HG03558 (cell line): ENCODE results near the gene LASP1NB.
"Not testable (repeated sequence)": the region's sequence is repeated elsewhere in the genome, so short reads cannot be mapped to it uniquely, and the experiment has no call there.

ENCODE experiments used
- ATAC-seq: cut with Tn5 transposase; IDR thresholded peaks from one replicate; pipeline ENCODE4 v1.9.1; 2021; ENCODE audit warnings: moderate number of reproducible peaks; ENCODE audit not compliant: unreplicated experiment; ENCODE audit errors: extremely low read depth

The LASP1NB gene

DNA sequence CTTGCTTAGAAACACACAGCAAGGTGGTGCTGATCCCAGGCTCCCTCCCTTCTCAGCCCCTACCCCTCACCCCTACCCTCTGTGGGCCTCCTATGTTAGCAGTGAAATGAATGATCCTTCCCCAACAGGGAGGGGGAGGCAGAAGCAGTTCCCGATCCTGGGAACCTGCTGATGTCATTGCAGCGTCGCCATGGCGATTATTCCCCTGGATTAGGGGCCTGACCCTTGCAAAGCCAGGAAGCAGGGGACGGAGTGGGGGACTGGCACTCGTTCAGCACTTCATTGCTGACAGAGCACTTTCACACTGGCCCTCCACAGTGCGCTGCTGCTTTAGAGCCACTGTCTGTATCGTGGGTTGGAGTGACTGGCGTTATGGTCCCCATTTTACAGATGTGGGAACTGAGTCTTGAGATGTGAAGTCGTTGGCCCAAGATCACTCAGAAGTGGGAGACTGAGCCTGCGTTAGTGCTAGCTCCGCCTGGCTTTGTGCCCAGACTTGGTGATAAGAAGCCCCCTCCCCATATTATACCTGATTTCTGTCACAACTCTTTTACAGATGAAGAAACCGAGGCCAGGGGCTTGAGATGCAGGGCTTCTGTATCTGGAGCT is 29.0 kb upstream of the LASP1NB start:
- ATAC-seq = no peak

DNA sequence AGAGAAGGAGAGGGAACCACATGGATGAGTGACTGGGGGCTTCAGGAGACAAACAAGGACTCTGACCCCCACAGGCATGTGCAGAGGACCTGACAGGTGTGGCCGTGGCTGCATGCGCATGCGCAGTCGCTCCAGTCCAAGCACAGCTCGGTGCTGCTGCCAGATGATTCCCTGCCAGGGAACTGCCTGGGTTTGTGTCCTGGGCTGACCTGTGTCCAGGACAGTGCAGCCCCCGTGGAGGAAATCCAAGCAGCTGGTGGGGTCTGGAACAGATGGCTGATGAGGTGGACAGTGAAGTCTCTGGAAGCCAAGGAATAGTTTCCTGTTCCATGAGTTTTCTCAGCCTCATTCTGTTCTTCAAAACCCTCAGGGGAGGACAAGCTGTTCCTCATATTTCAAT is 28.2 kb upstream of the LASP1NB start:
- no peak for ATAC-seq

DNA sequence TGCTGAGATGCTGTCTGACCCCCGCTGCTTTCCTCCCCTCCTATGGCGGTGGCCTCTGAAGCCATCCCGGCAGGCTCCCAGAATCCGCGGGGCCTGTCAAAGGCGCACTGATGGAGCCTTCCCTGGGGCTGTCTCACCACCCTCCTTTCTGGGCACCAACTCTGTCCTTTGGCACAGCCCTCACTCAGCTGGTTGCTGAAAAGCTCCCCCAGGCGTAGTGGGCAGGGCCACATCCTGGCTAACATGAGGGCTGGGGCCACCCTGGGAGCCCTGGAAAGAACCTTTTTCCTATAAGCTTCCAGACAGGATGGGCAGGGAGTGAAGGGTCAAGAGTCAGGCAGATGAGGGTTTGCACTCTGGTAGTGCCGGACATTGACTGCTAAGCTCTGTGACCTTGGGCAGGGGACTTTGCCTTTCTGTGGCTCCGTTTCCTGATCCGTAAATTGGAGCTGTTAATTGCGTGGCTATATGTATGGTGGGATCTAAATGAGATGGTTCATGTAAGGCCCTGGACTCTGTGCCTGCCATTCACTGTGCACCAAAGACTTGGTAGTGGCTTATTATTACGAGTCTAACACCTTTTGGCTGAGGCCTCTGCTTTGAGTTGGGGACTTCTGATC is 27.6 kb upstream of the LASP1NB start:
- no peak for ATAC-seq

DNA sequence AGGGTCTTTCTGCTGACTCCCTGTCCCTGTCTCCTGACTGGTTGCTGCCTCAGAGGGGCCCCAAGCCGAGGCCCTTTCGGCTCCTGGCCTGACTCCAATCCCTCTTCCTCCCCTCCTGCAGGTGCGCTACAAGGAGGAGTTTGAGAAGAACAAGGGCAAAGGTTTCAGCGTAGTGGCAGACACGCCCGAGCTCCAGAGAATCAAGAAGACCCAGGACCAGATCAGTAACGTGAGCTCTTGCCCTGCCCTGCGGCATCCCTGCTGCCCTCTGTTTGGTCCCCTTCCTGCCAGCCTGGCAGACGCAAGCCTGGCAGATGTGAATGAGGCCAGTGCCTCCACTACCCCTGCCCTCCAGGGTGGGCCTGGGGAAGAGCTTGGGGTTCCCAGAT is 27.1 kb upstream of the LASP1NB start:
- no peak for ATAC-seq

DNA sequence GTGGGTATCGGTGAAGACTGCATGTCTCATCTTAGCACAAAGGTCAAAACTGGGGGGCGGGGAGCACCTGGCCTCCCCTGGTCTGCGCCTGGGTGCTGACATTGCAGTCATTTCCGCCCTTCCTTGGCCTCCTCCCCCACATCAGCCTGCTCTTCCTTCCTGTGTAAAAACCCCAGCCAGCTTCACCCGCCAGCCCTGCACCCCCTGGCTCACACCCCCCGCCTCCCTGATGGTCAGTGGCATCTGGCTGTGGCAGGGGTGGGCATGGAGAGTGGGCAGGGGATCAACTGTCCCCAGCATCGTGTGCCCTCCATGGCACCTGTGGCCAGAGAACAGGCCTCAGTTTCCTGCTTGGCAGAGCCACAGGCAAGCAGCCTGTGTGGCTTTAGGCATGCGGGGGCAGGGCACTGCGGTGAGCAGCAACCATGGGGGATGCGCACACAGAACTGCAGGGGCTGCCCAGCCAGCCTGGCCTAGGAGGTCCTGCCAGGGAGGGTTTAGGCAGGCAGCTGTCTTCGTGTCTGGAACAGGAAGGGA is 26.5 kb upstream of the LASP1NB start:
- no peak for ATAC-seq

DNA sequence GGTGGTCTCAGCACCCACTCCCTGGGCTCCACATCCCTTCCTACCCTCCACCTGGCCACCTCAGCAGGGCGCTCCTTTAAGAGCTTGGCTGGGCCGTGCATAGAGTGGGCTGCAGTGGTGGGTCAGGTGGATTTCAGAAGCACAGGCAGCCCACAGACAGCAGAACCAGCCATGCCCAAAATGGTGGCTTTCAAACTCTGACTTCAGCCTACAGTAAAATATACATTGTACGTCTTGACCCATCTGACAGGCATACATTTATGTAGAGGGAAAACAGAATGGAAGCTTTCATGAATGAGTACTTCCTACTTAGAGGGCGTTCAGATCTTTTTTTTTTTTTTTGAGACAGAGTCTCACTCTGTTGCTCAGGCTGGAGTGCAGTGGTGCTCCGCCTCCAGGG is 26.0 kb upstream of the LASP1NB start:
- no peak for ATAC-seq

DNA sequence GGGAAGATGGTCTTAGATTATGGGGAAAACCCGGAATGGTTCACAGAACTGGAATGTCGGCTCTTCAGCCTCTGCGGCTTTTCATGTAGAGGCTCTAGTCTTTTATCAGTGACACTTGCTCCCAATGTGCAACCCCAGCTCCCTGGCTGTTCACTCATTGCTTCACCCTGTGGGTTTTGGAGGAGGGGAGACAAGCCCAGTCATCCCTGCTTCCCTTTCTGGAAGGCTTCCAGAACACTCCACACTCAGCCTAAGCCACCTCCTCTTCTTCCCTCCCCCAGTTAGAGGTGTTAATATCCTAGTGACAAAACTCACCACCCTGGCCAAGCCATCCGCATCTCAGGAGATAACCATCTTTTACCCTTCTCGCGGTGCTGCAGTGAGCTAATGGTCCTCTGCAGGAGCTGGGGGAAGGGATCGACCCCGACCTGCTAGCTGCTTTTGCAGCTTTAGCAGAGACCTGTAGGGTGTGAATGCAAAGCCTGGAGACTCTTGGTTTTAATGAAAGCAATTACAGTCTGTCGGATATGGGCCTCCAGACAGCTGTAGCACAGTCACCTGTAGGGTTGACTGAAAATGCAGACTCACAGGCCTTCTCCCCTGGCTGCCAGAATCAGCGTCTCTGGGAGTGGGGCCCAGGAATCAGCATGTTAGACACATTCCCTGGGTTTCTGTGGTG is 24.3 kb upstream of the LASP1NB start:
- no peak for ATAC-seq

DNA sequence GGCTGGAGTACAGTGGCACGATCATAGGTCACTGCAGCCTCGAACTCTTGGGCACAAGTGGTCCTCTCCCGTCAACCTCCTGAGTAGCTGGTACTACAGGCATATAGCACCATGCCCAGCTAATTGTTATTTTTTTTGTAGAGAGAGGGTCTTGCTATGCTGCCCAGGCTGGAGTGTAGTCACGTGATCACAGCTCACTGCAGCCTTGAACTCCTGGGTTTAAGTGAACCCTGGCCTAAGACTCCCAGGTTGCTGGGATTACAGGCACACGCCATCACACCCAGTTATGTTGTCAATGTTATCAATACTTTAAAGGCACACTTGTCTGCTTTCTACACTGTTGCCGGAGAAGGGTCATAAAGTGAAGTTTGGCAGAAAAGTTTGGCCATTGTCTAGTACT is 22.0 kb upstream of the LASP1NB start:
- ATAC-seq = no peak

DNA sequence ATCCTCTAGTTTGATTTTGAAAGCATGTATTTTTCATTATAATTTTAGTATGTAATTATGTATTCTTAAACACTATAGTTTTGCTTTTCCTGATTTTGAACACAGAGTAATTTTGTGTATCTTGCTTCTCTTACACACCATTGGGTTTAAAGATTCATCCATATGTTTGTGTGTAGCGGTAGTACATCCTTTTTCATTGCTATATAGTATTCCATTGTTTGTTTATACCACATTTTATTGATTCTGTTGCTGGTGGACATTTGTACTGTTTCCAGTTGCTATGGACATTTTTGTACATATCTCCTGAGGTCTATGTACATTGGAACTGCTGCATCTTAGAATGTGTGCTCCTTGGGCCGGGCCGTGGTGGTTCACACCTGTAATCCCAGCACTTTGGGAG is 20.5 kb upstream of the LASP1NB start:
- no peak for ATAC-seq

DNA sequence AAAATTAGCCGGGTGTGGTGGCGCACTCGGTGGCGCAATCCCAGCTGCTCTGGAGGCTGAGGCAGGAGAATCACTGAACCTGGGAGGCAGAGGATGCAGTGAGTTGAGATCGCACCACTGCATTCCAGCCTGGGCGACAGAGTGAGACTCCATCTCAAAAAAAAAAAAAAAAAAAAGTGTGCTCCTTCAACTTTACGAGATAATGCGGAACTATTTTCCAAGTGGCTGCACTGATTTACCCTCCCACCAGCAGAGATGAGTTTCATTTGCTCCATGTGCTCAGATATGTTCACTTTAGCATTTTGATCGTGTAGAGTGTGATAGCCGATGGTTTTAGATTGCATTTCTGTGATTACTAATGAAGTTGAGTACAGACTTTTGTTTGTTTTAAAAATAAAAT is 20.0 kb upstream of the LASP1NB start:
- ATAC-seq = no peak

DNA sequence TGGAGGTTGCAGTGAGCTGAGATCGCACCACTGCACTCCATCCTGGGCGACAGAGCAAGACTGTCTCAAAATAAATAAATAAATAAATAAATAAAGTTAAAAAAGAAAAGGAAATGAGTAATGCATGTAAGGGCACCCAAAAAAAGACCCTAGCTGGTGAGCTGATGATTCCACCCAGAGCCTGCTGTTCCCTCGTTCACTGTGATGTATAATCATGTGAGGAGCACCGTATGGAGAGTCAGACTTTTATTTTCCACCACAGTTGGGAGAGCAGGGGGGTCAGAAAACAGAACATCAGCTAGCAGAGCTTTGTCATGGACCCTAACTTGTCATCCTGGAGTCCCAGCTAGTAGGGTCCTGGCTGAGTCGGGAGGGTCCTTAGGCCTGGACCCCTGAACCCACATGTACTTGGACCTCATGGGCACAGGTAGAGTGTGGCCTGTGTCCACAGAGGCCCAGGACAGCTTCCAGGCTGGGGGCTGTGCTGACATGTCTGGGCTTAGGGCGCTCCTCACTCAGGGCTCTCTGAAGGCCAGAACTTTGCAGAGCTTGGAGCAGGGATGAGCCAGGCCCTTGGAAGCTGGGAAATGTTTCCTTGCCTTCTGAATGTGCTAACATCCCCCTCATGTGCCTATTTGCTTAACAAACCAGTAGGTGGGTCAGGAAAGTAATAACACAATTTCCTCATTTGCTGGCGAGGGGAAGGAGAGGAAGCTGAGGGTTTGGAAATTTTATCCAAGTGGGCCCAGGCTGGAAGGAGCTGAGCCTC is 18.8 kb upstream of the LASP1NB start:
- no peak for ATAC-seq

DNA sequence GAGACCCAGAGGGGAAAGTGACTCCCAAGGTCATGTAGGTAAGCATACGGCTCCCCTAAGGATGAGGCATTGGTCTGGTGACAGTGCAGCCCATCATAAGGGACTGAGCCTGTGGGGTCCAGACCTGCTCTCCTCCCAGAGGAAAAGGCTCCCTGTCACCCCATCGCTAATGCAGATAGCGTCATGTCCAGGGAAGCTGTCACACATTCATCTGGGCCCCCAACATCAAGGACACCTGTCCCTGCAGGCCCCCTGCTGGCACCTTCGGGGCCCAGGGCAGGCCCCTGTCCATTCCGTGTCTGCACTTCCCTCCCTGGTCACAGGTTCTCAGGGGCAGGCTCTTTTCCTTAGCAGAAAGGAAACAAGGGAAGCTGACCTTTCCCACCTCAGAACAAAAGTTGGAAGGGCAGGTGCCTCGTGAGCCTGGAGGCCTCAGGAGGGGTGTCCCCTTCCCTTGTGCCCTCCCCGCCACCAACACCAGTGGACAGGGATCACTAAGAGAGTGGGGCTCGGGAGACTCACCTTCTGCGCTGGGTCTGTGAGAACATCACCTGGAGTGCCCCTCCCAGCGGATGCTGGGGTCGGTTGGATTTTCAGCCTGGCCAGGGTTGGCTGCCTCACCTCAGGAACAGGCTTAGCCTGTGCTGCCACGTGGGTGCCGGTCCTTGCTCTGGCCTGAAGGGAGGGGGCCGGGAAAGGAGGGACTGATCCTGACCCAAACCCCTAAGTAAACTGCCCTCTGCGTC is 17.3 kb upstream of the LASP1NB start:
- no peak for ATAC-seq

DNA sequence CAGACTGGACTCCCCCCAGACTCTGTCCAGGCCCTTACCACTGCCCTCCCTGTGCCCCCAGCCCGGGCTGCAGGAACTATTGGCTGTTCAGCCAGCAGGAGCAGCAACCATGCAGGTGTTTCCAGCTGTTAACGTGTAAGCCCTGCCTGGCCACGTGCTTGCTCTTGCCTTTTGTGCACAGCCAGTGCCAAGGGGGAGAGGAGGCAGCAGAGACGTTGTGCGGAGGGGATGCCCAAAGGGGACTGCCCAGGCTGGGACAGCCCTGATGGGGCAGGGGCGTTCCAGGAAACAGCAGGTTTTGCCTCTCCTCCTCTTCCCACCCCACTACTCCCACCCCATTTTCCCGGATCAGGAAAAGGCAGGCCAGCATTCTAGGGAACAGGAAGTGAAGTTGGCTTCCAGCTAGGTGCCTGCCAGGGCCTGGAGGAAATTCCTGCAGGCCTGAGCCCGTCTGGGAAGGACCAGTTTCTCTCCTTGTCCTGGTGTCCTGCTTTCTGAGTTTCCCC is 16.7 kb upstream of the LASP1NB start:
- ATAC-seq = no peak

DNA sequence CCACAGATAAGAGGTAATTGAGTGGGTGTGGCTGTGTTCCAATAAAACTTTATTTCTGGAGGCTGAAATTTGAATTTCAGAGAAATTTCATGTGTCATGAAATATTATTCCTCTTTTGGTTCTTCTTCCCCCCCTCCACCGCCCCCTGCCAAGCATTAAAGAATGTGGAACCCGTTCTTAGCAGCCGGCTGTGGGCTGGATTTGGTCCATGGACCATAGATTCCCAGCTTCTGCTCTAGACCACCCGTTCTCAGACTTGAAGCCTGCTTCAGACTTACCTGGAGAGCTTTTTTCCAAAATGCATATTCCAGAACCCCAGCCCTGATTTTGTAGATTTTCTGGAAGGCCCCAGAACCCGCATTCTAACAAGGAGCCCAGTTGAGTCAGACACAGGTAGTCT is 15.1 kb upstream of the LASP1NB start:
- no peak for ATAC-seq

DNA sequence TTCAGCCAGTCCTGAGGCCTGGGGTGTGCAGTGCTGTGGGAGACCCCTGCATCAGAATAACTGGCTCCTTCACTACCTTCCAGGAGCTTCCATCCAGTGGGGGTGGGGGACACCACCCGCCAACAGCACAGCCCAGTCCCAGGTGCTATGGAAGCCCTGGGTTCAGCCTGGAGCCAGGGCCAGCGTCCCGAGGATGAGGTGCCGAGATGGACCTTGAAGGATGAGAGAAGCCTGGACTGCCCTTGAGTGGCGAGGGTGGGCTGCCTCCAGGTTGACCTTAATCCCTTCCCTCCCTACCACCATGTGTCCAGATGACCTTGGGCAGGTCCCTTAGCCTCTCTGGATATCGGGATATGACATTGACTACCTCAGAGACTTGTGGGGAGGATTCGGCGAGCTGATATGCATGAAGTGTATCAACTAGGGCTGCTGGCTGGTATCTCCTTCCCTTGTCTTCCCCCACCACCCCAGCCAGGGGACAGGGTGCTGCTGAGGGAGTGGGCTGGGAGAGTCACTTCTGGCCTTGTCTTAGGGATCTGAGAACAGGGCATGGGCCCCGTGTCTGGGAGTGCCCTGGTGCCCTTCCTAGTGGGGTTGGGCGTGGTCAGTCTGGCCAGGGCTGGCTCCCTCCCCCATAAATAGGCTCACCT is 14.2 kb upstream of the LASP1NB start:
- no peak for ATAC-seq

DNA sequence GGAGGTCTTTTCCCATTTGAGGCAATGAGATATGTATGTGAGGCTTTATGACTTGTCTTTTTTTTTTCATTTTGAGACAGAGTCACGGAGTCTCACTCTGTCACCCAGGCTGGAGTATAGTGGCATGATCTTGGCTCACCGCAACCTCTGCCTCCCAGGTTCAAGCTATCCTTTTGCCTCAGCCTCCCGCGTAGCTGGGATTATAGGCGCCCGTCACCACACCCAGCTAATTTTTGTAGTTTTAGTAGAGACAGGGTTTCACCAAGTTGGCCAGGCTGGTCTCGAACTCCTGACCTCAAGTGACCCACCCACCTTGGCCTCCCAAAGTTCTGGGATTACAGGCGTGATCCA is 13.7 kb upstream of the LASP1NB start:
- ATAC-seq = not testable (repeated sequence)

DNA sequence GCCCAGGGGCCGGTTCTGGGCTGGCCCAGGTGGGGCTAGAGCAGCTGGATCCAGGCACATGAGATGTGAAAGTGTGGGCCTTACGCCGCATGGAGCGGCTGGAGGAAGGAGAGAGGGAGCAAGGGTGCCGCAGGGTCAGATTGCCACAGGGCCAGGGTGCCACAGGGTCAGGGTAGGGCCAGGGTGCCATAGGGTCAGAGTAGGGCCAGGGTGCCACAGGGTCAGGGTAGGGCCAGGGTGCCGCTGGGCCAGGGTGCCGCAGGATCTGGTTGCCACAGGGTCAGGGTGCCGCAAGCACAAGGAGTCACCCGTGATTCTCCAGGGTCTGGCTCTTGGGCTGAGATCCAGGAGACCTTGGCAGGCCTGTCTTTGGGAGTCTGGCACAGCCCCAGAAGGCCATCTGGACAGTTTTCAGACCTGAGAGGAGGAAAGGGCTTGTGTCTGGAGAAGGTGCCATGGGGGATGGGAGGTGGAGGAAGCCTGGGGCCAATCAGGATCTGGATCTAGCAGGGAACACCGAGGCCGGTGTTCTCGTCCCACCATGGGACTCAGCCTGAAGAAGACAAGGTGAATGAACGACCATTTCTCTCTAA is 13.1 kb upstream of the LASP1NB start:
- no peak for ATAC-seq

DNA sequence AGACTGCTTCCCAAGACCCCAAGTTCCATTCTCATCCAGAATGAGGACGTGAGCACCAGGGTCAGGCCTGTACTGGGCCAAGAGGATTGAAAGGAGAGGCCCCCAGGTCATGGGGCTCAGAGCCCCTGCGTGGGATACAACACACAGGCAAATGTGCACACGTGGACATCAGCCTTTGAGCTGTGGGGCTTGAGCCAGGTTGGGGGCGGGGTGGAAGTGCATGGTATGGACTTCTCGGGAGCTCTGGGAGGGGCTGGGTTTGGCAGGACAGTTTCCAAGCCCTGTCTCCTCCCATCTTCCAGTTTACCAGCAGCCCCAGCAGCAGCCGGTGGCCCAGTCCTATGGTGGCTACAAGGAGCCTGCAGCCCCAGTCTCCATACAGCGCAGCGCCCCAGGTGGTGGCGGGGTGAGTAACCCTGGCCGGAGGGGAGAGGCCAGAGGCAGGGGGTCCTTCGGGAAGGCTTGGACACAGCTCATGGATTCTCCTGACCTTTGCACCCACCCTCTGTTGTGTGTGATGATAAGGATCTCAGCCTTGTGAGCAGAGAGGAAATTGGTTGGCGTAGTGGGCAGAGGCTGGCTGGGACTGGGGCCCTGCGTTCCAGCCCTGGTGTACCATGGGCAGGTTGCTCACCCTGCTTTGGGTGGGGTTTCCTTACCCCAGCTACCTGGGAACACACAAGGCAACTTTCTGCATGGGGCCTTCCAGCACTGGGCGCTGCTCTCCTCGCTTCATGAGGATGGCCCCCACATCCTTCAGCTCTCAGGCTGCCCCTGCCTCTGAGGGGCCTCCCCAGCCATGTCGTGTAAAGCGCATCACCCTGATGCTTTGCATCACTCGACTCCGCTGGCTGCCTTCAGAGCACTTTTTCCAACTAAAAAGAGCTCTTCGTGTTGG is 10.4 kb upstream of the LASP1NB start:
- ATAC-seq = no peak
